HCT116 (cell line): Measurements from ENCODE around the gene CLPTM1L. TPM values are rescaled to one million over a fixed set of nuclear protein-coding genes. Genes with fewer than 3 reads are reported as not detected.

Experiments used
- ATAC-seq: fragments of 200-7000 bp; cut with Tn5 transposase; 2 replicates; pipeline ENCODE4 v1.9.1; 2020; ENCODE audit warnings: mild to moderate bottlenecking, moderate library complexity
- BruUV-seq: library from RNA; stranded (reverse); fragments of 400-500 nt; replicated peaks from 2 replicates; lab custom pipeline; 2021; lab: Mats Ljungman, UMichigan
- CTCF ChIA-PET: fragments of 300-600 bp; sonication (Branson Sonifier 250); formaldehyde crosslinking; loops from one replicate; lab custom pipeline; 2021; ENCODE audit warnings: antibody characterized with exemption; lab: Charles Lee
- POLR2A ChIA-PET: fragments of 300-600, 350-600 bp; sonication (Branson Sonifier 250); formaldehyde crosslinking; loops from one replicate; lab custom pipeline; 2021; ENCODE audit warnings: antibody characterized with exemption; lab: Charles Lee
- RAD21 ChIA-PET, 2 experiments: fragments of 300-600 bp; sonication (Branson Sonifier 250); formaldehyde crosslinking; loops; one replicate each; lab custom pipeline; 2023; ENCODE audit warnings: low total read pairs in 2 of 2; ENCODE audit not compliant: uncharacterized antibody in 2 of 2, unreplicated experiment in 2 of 2, low non-redundant PET in 1 of 2; lab: Charles Lee
- DNase-seq: peaks from one replicate; pipeline ENCODE4 v3.0.0-alpha.2; 2010; ENCODE audit warnings: low read depth, low spot score
- H2AFZ ChIP-seq: fragments of 200-600 bp; shearing (Covaris generic), sonication (generic); 2 replicates; pipeline ENCODE4 v1.6.1; 2017; ENCODE audit warnings: low read depth, mixed run types, mixed read lengths, antibody characterized with exemption, low read length; ENCODE audit not compliant: poor library complexity, severe bottlenecking
- H3K27ac ChIP-seq: 2 replicates; pipeline ENCODE4 v1.5.1; 2012; ENCODE audit warnings: low read depth, low read length
- H3K27me3 ChIP-seq: fragments of 200-600 bp; sonication (generic); 2 replicates; pipeline ENCODE4 v1.6.1; 2016; ENCODE audit warnings: mixed run types, low read length, mixed read lengths; ENCODE audit not compliant: insufficient read depth
- H3K36me3 ChIP-seq, 2 experiments: fragments of 200-500 bp in 1 of 2; fragments of 200-600 bp in 1 of 2; sonication (Bioruptor generic) in 1 of 2; sonication (generic) in 1 of 2; 2 replicates each; pipeline versions ENCODE4 v1.5.1 to v1.6.1; 2014 to 2016; ENCODE audit warnings: low read length in 2 of 2, inconsistent platforms in 1 of 2, mixed read lengths in 1 of 2, mixed run types in 1 of 2; ENCODE audit not compliant: insufficient read depth in 2 of 2, control insufficient read depth in 1 of 2
- H3K4me1 ChIP-seq, 2 experiments: fragments of 200-600 bp in 1 of 2; sonication (generic) in 1 of 2; 2 replicates each; pipeline versions ENCODE4 v1.5.1 to v1.6.1; 2012 to 2017; ENCODE audit warnings: low read length in 2 of 2, inconsistent platforms in 1 of 2, mild to moderate bottlenecking in 1 of 2, mixed read lengths in 1 of 2, mixed run types in 1 of 2, moderate library complexity in 1 of 2; ENCODE audit not compliant: insufficient read depth in 2 of 2, control insufficient read depth in 1 of 2
- H3K4me2 ChIP-seq: fragments of 200-600 bp; sonication (generic); 2 replicates; pipeline ENCODE4 v1.6.1; 2017; ENCODE audit warnings: mixed run types, low read length, mixed read lengths
- H3K4me3 ChIP-seq, 2 experiments: fragments of 200-600 bp in 1 of 2; sonication (generic) in 1 of 2; replicated peaks in 1 of 2; 2 replicates each; pipeline ENCODE4 v1.5.1; 2011 to 2016; ENCODE audit warnings: low read length in 2 of 2, control low read depth in 1 of 2, low read depth in 1 of 2, mild to moderate bottlenecking in 1 of 2, mixed read lengths in 1 of 2, mixed run types in 1 of 2
- H3K79me2 ChIP-seq: fragments of 200-600 bp; sonication (generic); 2 replicates; pipeline ENCODE4 v1.6.1; 2017; ENCODE audit warnings: mild to moderate bottlenecking, mixed run types, low read length, moderate library complexity, mixed read lengths; ENCODE audit not compliant: insufficient read depth
- H3K9ac ChIP-seq: fragments of 200-600 bp; sonication (generic); 2 replicates; pipeline ENCODE4 v1.6.1; 2016; ENCODE audit warnings: low read length, mixed read lengths
- H3K9me2 ChIP-seq: fragments of 200-600 bp; sonication (generic), shearing (Covaris generic); 2 replicates; pipeline ENCODE4 v1.6.1; 2017; ENCODE audit warnings: mixed run types, mild to moderate bottlenecking, moderate library complexity; ENCODE audit not compliant: insufficient read depth
- H3K9me3 ChIP-seq, 2 experiments: fragments of 200-500 bp in 1 of 2; fragments of 200-600 bp in 1 of 2; sonication (Bioruptor generic) in 1 of 2; sonication (generic) in 1 of 2; 2 replicates each; pipeline ENCODE4 v1.6.1; 2014 to 2017; ENCODE audit warnings: low read length in 2 of 2, mixed read lengths in 2 of 2, inconsistent platforms in 1 of 2, low read depth in 1 of 2, mild to moderate bottlenecking in 1 of 2, mixed run types in 1 of 2, moderate library complexity in 1 of 2; ENCODE audit not compliant: control insufficient read depth in 1 of 2, insufficient read depth in 1 of 2
- H4K20me1 ChIP-seq: fragments of 200-600 bp; sonication (generic), shearing (Covaris generic); 2 replicates; pipeline ENCODE4 v1.6.1; 2017; ENCODE audit warnings: mixed run types, mild to moderate bottlenecking, moderate library complexity; ENCODE audit not compliant: insufficient read depth
- CEBPB ChIP-seq: IDR thresholded peaks from 2 replicates; pipeline ENCODE4 v1.6.1; 2012; ENCODE audit warnings: low read depth
- ELF1 ChIP-seq: IDR thresholded peaks from 2 replicates; pipeline ENCODE4 v1.6.1; 2012; ENCODE audit warnings: low read depth, borderline replicate concordance
- EZH2 ChIP-seq: fragments of 200-600 bp; sonication (generic); IDR thresholded peaks from 2 replicates; pipeline ENCODE4 v1.6.1; 2017; ENCODE audit warnings: antibody characterized with exemption, mixed run types
- EZH2phosphoT487 ChIP-seq: fragments of 200-600 bp; IDR thresholded peaks from 2 replicates; pipeline ENCODE4 v1.6.1; 2018; ENCODE audit warnings: antibody characterized with exemption, borderline replicate concordance
- MAX ChIP-seq: IDR thresholded peaks from 2 replicates; pipeline ENCODE4 v1.6.1; 2012
- POLR2A ChIP-seq: IDR thresholded peaks from 2 replicates; pipeline ENCODE4 v1.7.0; 2011; ENCODE audit warnings: borderline replicate concordance; ENCODE audit not compliant: insufficient read depth, insufficient read length; ENCODE audit errors: extremely low read depth
- POLR2AphosphoS5 ChIP-seq: IDR thresholded peaks from 2 replicates; pipeline ENCODE4 v1.6.1; 2011; ENCODE audit warnings: mild to moderate bottlenecking, low read depth, low read length, moderate library complexity
- REST ChIP-seq: IDR thresholded peaks from 2 replicates; pipeline ENCODE4 v1.6.1; 2012; ENCODE audit warnings: low read depth
- SP1 ChIP-seq: IDR thresholded peaks from 2 replicates; pipeline ENCODE4 v1.6.1; 2012; ENCODE audit warnings: low read depth
- SRF ChIP-seq: IDR thresholded peaks from 2 replicates; pipeline ENCODE4 v1.6.1; 2012; ENCODE audit warnings: low read depth
- TCF7L2 ChIP-seq: IDR thresholded peaks from 2 replicates; pipeline ENCODE4 v1.7.0; 2011; ENCODE audit warnings: borderline replicate concordance, inconsistent platforms; ENCODE audit not compliant: insufficient read depth, insufficient read length; ENCODE audit errors: extremely low read depth
- intact Hi-C: fragments of 100-400 bp; cut with micrococcal nuclease; formaldehyde crosslinking; loops from 2 replicates; pipeline ENCODE4 v1.10.0; 2022
- total RNA-seq: library from RNA; stranded (reverse); gene quantifications from one replicate; pipeline ENCODE4 v1.2.1, GENCODE V29; 2021; ENCODE audit not compliant: unreplicated experiment
- TF ChIP-seq, protein P1 (sequence below), 3 experiments: fragments of 200-600 bp in 1 of 3; sonication (generic) in 1 of 3; IDR thresholded peaks in 2 of 3; conservative IDR thresholded peaks in 1 of 3; 2 replicates each; pipeline ENCODE4 v1.5.1; 2012 to 2017; ENCODE audit warnings: low read depth in 2 of 3, low read length in 2 of 3, antibody characterized with exemption in 1 of 3, borderline replicate concordance in 1 of 3, control low read depth in 1 of 3, mild to moderate bottlenecking in 1 of 3, mixed read lengths in 1 of 3, mixed run types in 1 of 3, moderate library complexity in 1 of 3; ENCODE audit not compliant: insufficient read depth in 1 of 3

CLPTM1L gene
- total RNA-seq, 1 experiment from 2014 or later = 98.4 TPM

DNA sequence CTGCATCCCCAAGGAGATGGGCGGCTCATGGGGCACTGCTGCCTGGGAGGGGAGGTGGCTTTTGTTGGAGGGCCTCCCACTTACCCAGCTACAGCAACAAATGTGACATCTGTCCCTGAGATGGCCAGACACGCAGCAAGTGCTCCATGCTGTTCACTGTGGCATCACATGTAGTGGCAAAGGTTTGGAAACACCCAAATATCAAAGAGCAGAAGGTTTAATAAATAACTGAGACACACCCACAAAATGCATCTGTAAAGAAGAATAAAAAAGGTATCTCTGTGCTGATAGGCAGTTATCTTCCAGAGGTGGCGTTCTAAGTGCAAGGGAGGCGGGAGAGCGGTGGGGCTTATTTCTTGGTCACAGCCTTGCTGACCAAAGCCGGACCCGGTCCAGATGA is 23.3 kb upstream of the CLPTM1L start:
- H3K9ac ChIP-seq = no peak overlapping the region
- TF ChIP-seq ELF1 (no peak), REST (no peak), POLR2A (no peak), MAX (no peak), CEBPB (no peak), EZH2phosphoT487 (no peak), SRF (no peak), SP1 (no peak), EZH2 (no peak), TCF7L2 (no peak), POLR2AphosphoS5 (no peak)
- TF ChIP-seq, protein P1, sequence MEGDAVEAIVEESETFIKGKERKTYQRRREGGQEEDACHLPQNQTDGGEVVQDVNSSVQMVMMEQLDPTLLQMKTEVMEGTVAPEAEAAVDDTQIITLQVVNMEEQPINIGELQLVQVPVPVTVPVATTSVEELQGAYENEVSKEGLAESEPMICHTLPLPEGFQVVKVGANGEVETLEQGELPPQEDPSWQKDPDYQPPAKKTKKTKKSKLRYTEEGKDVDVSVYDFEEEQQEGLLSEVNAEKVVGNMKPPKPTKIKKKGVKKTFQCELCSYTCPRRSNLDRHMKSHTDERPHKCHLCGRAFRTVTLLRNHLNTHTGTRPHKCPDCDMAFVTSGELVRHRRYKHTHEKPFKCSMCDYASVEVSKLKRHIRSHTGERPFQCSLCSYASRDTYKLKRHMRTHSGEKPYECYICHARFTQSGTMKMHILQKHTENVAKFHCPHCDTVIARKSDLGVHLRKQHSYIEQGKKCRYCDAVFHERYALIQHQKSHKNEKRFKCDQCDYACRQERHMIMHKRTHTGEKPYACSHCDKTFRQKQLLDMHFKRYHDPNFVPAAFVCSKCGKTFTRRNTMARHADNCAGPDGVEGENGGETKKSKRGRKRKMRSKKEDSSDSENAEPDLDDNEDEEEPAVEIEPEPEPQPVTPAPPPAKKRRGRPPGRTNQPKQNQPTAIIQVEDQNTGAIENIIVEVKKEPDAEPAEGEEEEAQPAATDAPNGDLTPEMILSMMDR (IDR thresholded peaks at IDR 0.05 in 2 of 3, conservative IDR thresholded peaks at IDR 0.05 in 1 of 3; ENCODE audit: borderline replicate concordance in 1 of 3, insufficient read depth in 1 of 3, low read depth in 2 of 3, low read length in 2 of 3) = no peak
- H4K20me1 ChIP-seq = 0 out of 2 replicates have a peak, but pooled peaks cover 3% of the 10 kb centered on the region
- BruUV-seq = no TSS peak
- no peak overlapping the region for H3K4me3 ChIP-seq
- peaks cover 37% of the 10 kb centered on the region; the same call in 1 of the 2 replicates for H3K27me3 ChIP-seq
- intact Hi-C loops = no loop called here
- no peaks in the 10 kb centered on the region for H3K4me1 ChIP-seq
- no peaks in the 10 kb centered on the region for H3K36me3 ChIP-seq
- no peak for DNase-seq
- H3K9me3 ChIP-seq = no peaks in the 10 kb centered on the region
- RAD21 ChIA-PET = no interaction called here
- H3K27ac ChIP-seq = no peak overlapping the region
- POLR2A ChIA-PET = no interaction called here
- H2AFZ ChIP-seq = no peak overlapping the region
- no peak overlapping the region for H3K4me2 ChIP-seq
- no peak for ATAC-seq
- H3K79me2 ChIP-seq = no peaks in the 10 kb centered on the region
- CTCF ChIA-PET = no interaction called here
- no peaks in the 10 kb centered on the region for H3K9me2 ChIP-seq
